HepG2 (cell line): ENCODE data around the gene AMOTL2. TPM values are rescaled to one million over a fixed set of nuclear protein-coding genes. Genes with fewer than 3 reads are reported as not detected.

Experiments
- ATAC-seq: fragments of 200-7000 bp; cut with Tn5 transposase; 3 replicates; pipeline ENCODE4 v1.9.1; 2020; ENCODE audit warnings: mild to moderate bottlenecking, moderate library complexity
- BruUV-seq: library from RNA; stranded (reverse); fragments of 400-500 nt; replicated peaks from 2 replicates; lab custom pipeline; 2021; lab: Mats Ljungman, UMichigan
- CTCF ChIA-PET: fragments of 300-600 bp; formaldehyde crosslinking; extraction: SDS; loops from one replicate; lab custom pipeline; 2021; ENCODE audit warnings: low total read pairs, inconsistent platforms, low intra/inter-chr PET ratio; lab: Yijun Ruan, JAX
- POLR2A ChIA-PET: fragments of 350-600 bp; sonication (Branson Sonifier 250); formaldehyde crosslinking; loops from one replicate; lab custom pipeline; 2020; ENCODE audit warnings: antibody characterized with exemption, inconsistent platforms; lab: Yijun Ruan, JAX
- DNase-seq: peaks from one replicate; pipeline ENCODE4 v3.0.0-alpha.2; 2015; ENCODE audit warnings: low spot score
- FAIRE-seq: peaks from 3 replicates; lab custom pipeline; 2011; peaks lifted over from hg19 to GRCh38; lab: Jason Lieb, UNC
- H2AFZ ChIP-seq: one replicate; pipeline ENCODE4 v1.6.1; 2011; ENCODE audit warnings: low read length, inconsistent platforms
- H3K27ac ChIP-seq: fragments of 300-600 bp; 3 replicates; pipeline ENCODE4 v1.8.0; 2011; ENCODE audit warnings: mixed run types, mild to moderate bottlenecking, mixed read lengths, low read length, inconsistent platforms; ENCODE audit not compliant: insufficient read depth; ENCODE audit errors: extremely low read length
- H3K27me3 ChIP-seq, 2 experiments: fragments of 200-600 bp in 1 of 2; 2 replicates in 1 of 2; 3 replicates in 1 of 2; pipeline versions ENCODE4 v1.6.0 to v1.8.0; 2011; ENCODE audit warnings: low read length in 2 of 2, mild to moderate bottlenecking in 2 of 2, moderate library complexity in 2 of 2, inconsistent platforms in 1 of 2; ENCODE audit not compliant: insufficient read depth in 2 of 2, control insufficient read depth in 1 of 2
- H3K36me3 ChIP-seq, 2 experiments: fragments of 200-600 bp in 1 of 2; replicated peaks in 1 of 2; 2 replicates in 1 of 2; 3 replicates in 1 of 2; pipeline versions ENCODE4 v1.5.1 to v1.8.0; 2011; ENCODE audit warnings: low read length in 2 of 2, inconsistent platforms in 1 of 2; ENCODE audit not compliant: insufficient read depth in 2 of 2, control insufficient read depth in 1 of 2
- H3K4me1 ChIP-seq: 2 replicates; pipeline ENCODE4 v1.5.1; 2012; ENCODE audit warnings: low read length, inconsistent platforms; ENCODE audit not compliant: insufficient read depth
- H3K4me2 ChIP-seq: 2 replicates; pipeline ENCODE4 v1.6.0; 2011; ENCODE audit warnings: low read depth, low read length, inconsistent platforms
- H3K4me3 ChIP-seq, 3 experiments: fragments of 200-600 bp in 1 of 3; sonication (generic), shearing (Covaris generic) in 1 of 3; replicated peaks in 1 of 3; 2 replicates each; pipeline ENCODE4 v1.5.1; 2011 to 2016; ENCODE audit warnings: low read length in 3 of 3, inconsistent platforms in 2 of 3, low read depth in 2 of 3, mild to moderate bottlenecking in 2 of 3, control low read depth in 1 of 3, mixed read lengths in 1 of 3; ENCODE audit not compliant: insufficient read depth in 1 of 3
- H3K79me2 ChIP-seq: one replicate; pipeline ENCODE4 v1.6.1; 2011; ENCODE audit warnings: low read length, inconsistent platforms; ENCODE audit not compliant: insufficient read depth
- H3K9ac ChIP-seq: 2 replicates; pipeline ENCODE4 v1.6.0; 2011; ENCODE audit warnings: mild to moderate bottlenecking, low read depth, low read length, inconsistent platforms; ENCODE audit not compliant: insufficient read depth
- H3K9me3 ChIP-seq: 2 replicates; pipeline ENCODE4 v1.5.1; 2012; ENCODE audit warnings: mild to moderate bottlenecking, low read length
- H4K20me1 ChIP-seq: 2 replicates; pipeline ENCODE4 v1.6.0; 2011; ENCODE audit warnings: inconsistent platforms, mild to moderate bottlenecking, low read length, moderate library complexity; ENCODE audit not compliant: insufficient read depth
- NFE2L2 ChIP-seq: fragments of 150-350 bp; IDR thresholded peaks from 2 replicates; pipeline ENCODE4 v1.6.1; 2014; ENCODE audit warnings: low read length
- NFIC ChIP-seq: IDR thresholded peaks from 2 replicates; pipeline ENCODE4 v1.6.1; 2012; ENCODE audit warnings: mild to moderate bottlenecking, low read length, inconsistent platforms
- PBX2 ChIP-seq: IDR thresholded peaks from 2 replicates; pipeline ENCODE4 v1.6.1; 2016; ENCODE audit warnings: control low read depth
- PHB2 ChIP-seq: fragments of 450-650 bp; IDR thresholded peaks from 2 replicates; pipeline ENCODE4 v1.6.1; 2018; ENCODE audit not compliant: partially characterized antibody
- POLR2AphosphoS5 ChIP-seq: IDR thresholded peaks from 2 replicates; pipeline ENCODE4 v1.6.1; 2012; ENCODE audit warnings: low read depth, low read length
- RELA ChIP-seq: sonication (generic); formaldehyde crosslinking; IDR thresholded peaks from 2 replicates; pipeline ENCODE4 v1.4.0; 2020; ENCODE audit warnings: missing genetic modification reagents
- SMAD3 ChIP-seq: sonication (generic); formaldehyde crosslinking; IDR thresholded peaks from 2 replicates; pipeline ENCODE4 v1.4.0; 2020; ENCODE audit warnings: missing genetic modification reagents
- YEATS4 ChIP-seq: sonication (generic); formaldehyde crosslinking; IDR thresholded peaks from 2 replicates; pipeline ENCODE4 v1.4.0; 2020; ENCODE audit warnings: missing genetic modification reagents, borderline replicate concordance
- ZBTB33 ChIP-seq: sonication (generic); formaldehyde crosslinking; IDR thresholded peaks from 2 replicates; pipeline ENCODE4 v1.4.0; 2020; ENCODE audit warnings: missing genetic modification reagents
- ZNF432 ChIP-seq: sonication (generic); formaldehyde crosslinking; IDR thresholded peaks from 2 replicates; pipeline ENCODE4 v1.5.0; 2020; ENCODE audit warnings: missing genetic modification reagents, mild to moderate bottlenecking, borderline replicate concordance
- ZNF629 ChIP-seq: sonication (generic); formaldehyde crosslinking; conservative IDR thresholded peaks from 2 replicates; pipeline ENCODE4 v1.5.0; 2020; ENCODE audit warnings: missing genetic modification reagents
- ZNF766 ChIP-seq: sonication (generic); formaldehyde crosslinking; IDR thresholded peaks from 2 replicates; pipeline ENCODE4 v1.5.0; 2020; ENCODE audit warnings: missing genetic modification reagents, borderline replicate concordance
- ZNF891 ChIP-seq: sonication (generic); formaldehyde crosslinking; IDR thresholded peaks from 2 replicates; pipeline ENCODE4 v1.5.0; 2020; ENCODE audit warnings: mild to moderate bottlenecking, missing genetic modification reagents
- WGBS: methylation state at CpG from one replicate; pipeline ENCODE4 v1.1.6; 2017; ENCODE audit warnings: low lambda C conversion rate; 5-methylcytosine and 5-hydroxymethylcytosine counted together
- in situ Hi-C: cut with HindIII; loops from 2 replicates; pipeline ENCODE4 v1.10.0; 2017; ENCODE audit warnings: low pct_unique_long_range_greater_than_20kb; ENCODE audit not compliant: extremely low pct_ligation_motif_present
- intact Hi-C: fragments of 100-400 bp; cut with micrococcal nuclease; formaldehyde crosslinking; loops from one replicate; pipeline ENCODE4 v1.10.0; 2022; ENCODE audit not compliant: unreplicated experiment
- polyA plus RNA-seq, 8 experiments: library from polyadenylated mRNA; depleted of rRNA in 3 of 8; stranded (reverse) in 7 of 8; unstranded in 1 of 8; fragments of >200 nt; fragmentation: Illumina TruSeq in 4 of 8; extraction: Trizol in 4 of 8; gene quantifications; 2 replicates each; pipeline versions ENCODE4 v1.2.1 to v1.2.3, GENCODE V29; 2011 to 2016; ENCODE audit warnings: low read depth in 4 of 8, missing spikeins in 1 of 8, mixed read lengths in 1 of 8; ENCODE audit not compliant: insufficient read depth in 1 of 8
- total RNA-seq, 5 experiments: library from RNA; depleted of rRNA; stranded (reverse); fragments of >200 nt; fragmentation: Illumina TruSeq; extraction: Trizol; gene quantifications; 2 replicates each; pipeline ENCODE4 v1.2.3, GENCODE V29; 2016; ENCODE audit warnings: low read depth in 1 of 5

Gene AMOTL2
- total and polyA plus RNA-seq, 2 of the 13 experiments (the other 11 are each of a cell fraction or from before 2014, with no cell fraction given) = 17.3 to 18.5 TPM

- DNase-seq = no peak
- Histone ChIP-seq H3K4me1 (peaks cover 85% of the 10 kb centered on the region), H3K4me3 (no peak overlapping the region), H3K27ac (no peak overlapping the region), H3K9me3 (no peaks in the 10 kb centered on the region), H3K79me2 (no peaks in the 10 kb centered on the region), H3K36me3 (no peaks in the 10 kb centered on the region), H3K9ac (no peak overlapping the region), H2AFZ (no peak overlapping the region), H4K20me1 (no peaks in the 10 kb centered on the region), H3K4me2 (no peak overlapping the region), H3K27me3 (no peaks in the 10 kb centered on the region)
- TF ChIP-seq ZBTB33 (CRISPR knock-in tag) = peak; percentile 27; the same call in 1 of the 2 replicates
- no peak for TF ChIP-seq PHB2
- TF ChIP-seq ZNF629 (CRISPR knock-in tag) = peak; percentile 62; the same call in 1 of the 2 replicates
- no peak for FAIRE-seq
- in situ Hi-C loops = no loop called here
- CTCF ChIA-PET = no interaction called here
- 87% methylated on average over 5 of the region's 6 CpGs for WGBS
- POLR2A ChIA-PET = interaction anchor here (2.1 kb wide), 1 partner anchor 15 kb away, joined by 15 read pairs; no protein-coding TSS in a partner anchor
- ATAC-seq = no peak
- intact Hi-C loops = no loop called here
- BruUV-seq = no TSS peak
These were observed 46.1 kb downstream of the AMOTL2 start for GRCh38 chr3:134328147-134328591.

GRCh38 chr3:134327594-134327975 is 46.7 kb downstream of the AMOTL2 start:
- POLR2A ChIA-PET = interaction anchor here (2.1 to 2.4 kb wide), 2 partner anchors 14 to 47 kb away, joined by 15 to 16 read pairs; partner anchors contain the start of gene AMOTL2
- no TSS peak for BruUV-seq
- WGBS = 51% methylated on average over 4 of the region's 4 CpGs
- ATAC-seq (no peak), FAIRE-seq (no peak), DNase-seq (no peak)
- Histone ChIP-seq H4K20me1 (no peaks in the 10 kb centered on the region), H3K79me2 (no peaks in the 10 kb centered on the region), H3K27me3 (no peaks in the 10 kb centered on the region), H3K36me3 (no peaks in the 10 kb centered on the region), H3K4me2 (peak overlapping the region; percentile 46), H3K4me1 (peaks cover 82% of the 10 kb centered on the region), H3K9ac (no peak overlapping the region), H3K4me3 (no peak overlapping the region), H2AFZ (no peak overlapping the region), H3K27ac (no peak overlapping the region), H3K9me3 (no peaks in the 10 kb centered on the region)
- CTCF ChIA-PET = no interaction called here
- TF ChIP-seq ZNF432 (CRISPR knock-in tag) (no peak), YEATS4 (CRISPR knock-in tag) (no peak), ZNF891 (no peak), NFE2L2 (no peak), PBX2 (CRISPR knock-in tag) (no peak), RELA (no peak), NFIC (no peak), ZNF766 (CRISPR knock-in tag) (no peak), POLR2AphosphoS5 (no peak), SMAD3 (CRISPR knock-in tag) (no peak)
- intact Hi-C loops = loop anchor here (2.0 kb wide), 1 partner anchor 13 kb away; no protein-coding TSS in a partner anchor
- in situ Hi-C loops = no loop called here
